HG03039 (cell line): ENCODE measurements around the gene SRRM5.

Experiments used
- ATAC-seq: cut with Tn5 transposase; IDR thresholded peaks from one replicate; pipeline ENCODE4 v1.9.1; 2021; ENCODE audit warnings: mild to moderate bottlenecking, moderate library complexity; ENCODE audit not compliant: unreplicated experiment

SRRM5 gene

GRCh38 chr19:43610493-43610892, 1.4 kb upstream of the SRRM5 start:
- ATAC-seq: no peak

GRCh38 chr19:43612374-43612773, 486 bp downstream of the SRRM5 start:
- no peak for ATAC-seq

GRCh38 chr19:43616306-43616705, 4.4 kb downstream of the SRRM5 start:
- ATAC-seq: no peak

- ATAC-seq: no peak
Measured at GRCh38 chr19:43616954-43617353, 5.1 kb downstream of the SRRM5 start.

- ATAC-seq: peak; percentile 12
Measured at GRCh38 chr19:43618921-43619261, 7.0 kb downstream of the SRRM5 start.

- ATAC-seq: peak; percentile 81
Measured at GRCh38 chr19:43619262-43620060, 7.6 kb downstream of the SRRM5 start, which contains the start of gene ZNF428. Gene ZNF428, minus strand, starts transcription at chr19:43619629. Its CDS starts 5,325 bp downstream, at chr19:43614304.

GRCh38 chr19:43620061-43621001, 8.4 kb downstream of the SRRM5 start:
- ATAC-seq: no peak

- no peak for ATAC-seq
Measured at GRCh38 chr19:43622070-43622469, 10.2 kb downstream of the SRRM5 start.

GRCh38 chr19:43622956-43623355, 11.1 kb downstream of the SRRM5 start:
- ATAC-seq: no peak

- no peak for ATAC-seq
Measured at GRCh38 chr19:43623889-43624670, 12.2 kb downstream of the SRRM5 start.

- no peak for ATAC-seq
Measured at GRCh38 chr19:43624933-43625332, 13.0 kb downstream of the SRRM5 start.

GRCh38 chr19:43625918-43626579, 14.2 kb downstream of the SRRM5 start:
- ATAC-seq: no peak

GRCh38 chr19:43626838-43627237, 14.9 kb downstream of the SRRM5 start:
- ATAC-seq: no peak

- no peak for ATAC-seq
Measured at GRCh38 chr19:43628646-43629326, 16.9 kb downstream of the SRRM5 start.

GRCh38 chr19:43631491-43631890, 19.6 kb downstream of the SRRM5 start:
- ATAC-seq: no peak

GRCh38 chr19:43633520-43633919, 21.6 kb downstream of the SRRM5 start:
- no peak for ATAC-seq

GRCh38 chr19:43634068-43634467, 22.2 kb downstream of the SRRM5 start:
- no peak for ATAC-seq

GRCh38 chr19:43634506-43634871, 22.6 kb downstream of the SRRM5 start:
- no peak for ATAC-seq

- no peak for ATAC-seq
Measured at GRCh38 chr19:43634872-43635560, 23.1 kb downstream of the SRRM5 start.
